Left renal pelvis (tissue), 4 donors: ENCODE measurements around the gene APBA1. TPM values are rescaled to one million over a fixed set of nuclear protein-coding genes. Genes with fewer than 3 reads are reported as not detected.
"Not testable (repeated sequence)": the region's sequence is repeated elsewhere in the genome, so short reads cannot be mapped to it uniquely, and the experiment has no call there.

Experiments
- DNase-seq, 4 donors: peaks; one replicate each; pipeline ENCODE4 v3.0.0-alpha.2; 2013; ENCODE audit warnings: low read depth in 4 of 4, low spot score in 3 of 4
- polyA plus RNA-seq, 4 donors: library from polyadenylated mRNA; unstranded; fragments of 120-200 nt; gene quantifications; one replicate each; pipeline ENCODE4 v1.2.1, GENCODE V29; 2013; ENCODE audit not compliant: insufficient read length in 4 of 4

APBA1 gene
- polyA plus RNA-seq, 4 donors = 13.5 to 19.9 (median 16.1) TPM

- DNase-seq = peak in 3 of 4 donors; percentile 24 to 48 (median 39)
These were observed 250.0 kb downstream of the APBA1 start for GRCh38 chr9:69421908-69422801.

GRCh38 chr9:69420611-69421270 lies 251.4 kb downstream of the APBA1 start:
- no peak for DNase-seq

GRCh38 chr9:69412741-69413150 lies 259.4 kb downstream of the APBA1 start:
- peak in 2 of 4 donors; percentile 34 to 41 for DNase-seq

DNA sequence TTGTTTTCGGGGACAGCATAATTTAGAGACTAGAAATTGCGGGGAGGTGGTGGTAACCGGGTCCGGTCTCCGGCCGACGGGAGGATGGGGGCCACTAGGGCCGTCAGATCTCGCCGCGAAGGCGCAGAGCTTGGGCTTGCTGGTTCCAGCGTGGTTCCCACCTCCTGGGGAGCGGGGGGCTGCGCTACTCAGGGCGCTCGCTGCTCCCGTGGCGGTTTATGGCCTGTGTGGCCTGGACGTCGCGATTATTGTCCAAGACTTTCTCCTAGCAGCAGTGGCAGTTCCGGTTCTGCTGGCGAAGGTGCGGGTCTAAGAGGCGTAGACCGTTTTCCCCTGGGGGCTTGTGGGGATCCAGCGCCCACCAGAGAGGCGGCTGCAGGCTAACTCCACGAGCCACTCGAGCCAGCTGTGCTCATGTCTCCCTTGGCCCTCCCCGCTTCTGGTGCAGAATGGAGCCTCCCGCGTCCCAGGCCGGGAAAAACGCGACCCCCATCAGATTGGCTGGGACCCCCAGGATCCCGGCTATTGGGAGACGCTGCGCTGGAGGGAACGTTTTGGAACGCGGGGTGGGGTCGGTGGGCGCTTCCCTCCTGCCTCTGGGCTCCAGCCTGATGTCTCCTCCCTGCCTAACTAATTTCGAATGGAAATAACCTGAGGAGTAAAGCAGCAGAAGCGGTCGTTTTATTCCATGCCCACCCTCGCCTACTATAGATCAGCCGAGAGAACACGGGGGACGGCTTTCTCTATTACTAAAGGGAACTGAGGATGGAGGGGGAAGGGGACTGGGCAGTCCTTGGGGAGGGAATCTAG lies 260.0 kb downstream of the APBA1 start:
- DNase-seq = no peak

GRCh38 chr9:69411246-69411645 lies 260.9 kb downstream of the APBA1 start:
- DNase-seq = no peak

GRCh38 chr9:69409936-69410335 lies 262.2 kb downstream of the APBA1 start:
- DNase-seq = not testable (repeated sequence)

DNA sequence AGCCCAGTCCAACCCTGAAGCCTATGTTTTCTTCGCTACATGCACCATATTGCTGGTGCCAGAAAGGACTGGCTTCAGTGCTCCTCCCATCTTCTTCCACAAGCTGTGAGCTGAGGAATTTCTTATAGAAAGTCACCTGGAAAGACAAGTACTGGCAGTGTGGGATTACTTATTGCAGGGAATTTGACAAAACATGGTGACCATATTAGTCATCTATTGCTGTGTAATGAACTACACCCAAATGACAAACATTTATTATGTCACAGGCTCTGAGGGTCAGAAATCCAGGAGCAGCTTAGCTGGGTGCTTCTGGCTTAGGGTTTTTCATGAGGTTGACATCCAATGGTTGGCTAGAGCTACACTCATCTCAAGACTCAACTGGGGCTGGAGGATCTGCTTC lies 271.7 kb downstream of the APBA1 start:
- DNase-seq = no peak

DNA sequence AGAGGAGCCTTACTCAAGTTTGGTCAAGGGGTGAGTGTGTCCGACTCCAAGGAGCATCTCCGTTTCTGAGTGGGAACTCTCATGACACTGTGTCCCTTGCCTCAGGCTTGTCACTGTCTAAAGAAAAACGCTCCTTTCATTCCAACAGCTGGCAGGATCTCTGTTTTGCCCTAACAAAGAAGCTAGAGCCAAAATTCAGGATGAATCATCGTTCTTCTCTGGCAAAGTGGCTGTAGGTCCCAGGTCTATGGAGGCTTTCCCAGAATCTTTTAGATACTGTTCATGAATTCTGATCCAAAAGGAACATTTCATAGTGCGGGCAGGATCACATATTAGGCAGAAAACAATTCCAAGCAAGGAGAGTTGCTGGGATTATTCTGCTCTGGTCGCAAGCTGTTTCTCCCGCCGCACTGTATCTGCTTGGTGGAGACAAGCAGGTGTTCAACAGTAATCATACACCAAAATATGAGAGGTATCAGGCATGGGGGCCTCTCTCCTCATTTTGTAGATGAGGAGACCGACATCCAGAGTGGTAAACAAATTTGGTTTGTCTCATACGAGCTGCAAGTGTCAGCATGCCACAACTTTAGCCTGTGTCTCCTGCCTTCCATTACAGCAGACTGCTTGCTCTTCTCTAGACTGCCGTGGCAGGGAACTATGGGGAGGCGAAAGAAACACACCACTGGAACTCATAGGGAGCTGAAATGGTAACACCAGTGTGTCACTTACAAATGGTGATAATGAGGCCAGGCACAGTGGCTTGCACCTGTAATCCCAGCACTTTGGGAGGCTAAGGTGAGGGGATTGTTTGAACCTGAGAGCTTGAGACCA lies 274.6 kb downstream of the APBA1 start:
- DNase-seq = no peak

- DNase-seq = no peak
These were observed 275.4 kb downstream of the APBA1 start for GRCh38 chr9:69396759-69397158.

DNA sequence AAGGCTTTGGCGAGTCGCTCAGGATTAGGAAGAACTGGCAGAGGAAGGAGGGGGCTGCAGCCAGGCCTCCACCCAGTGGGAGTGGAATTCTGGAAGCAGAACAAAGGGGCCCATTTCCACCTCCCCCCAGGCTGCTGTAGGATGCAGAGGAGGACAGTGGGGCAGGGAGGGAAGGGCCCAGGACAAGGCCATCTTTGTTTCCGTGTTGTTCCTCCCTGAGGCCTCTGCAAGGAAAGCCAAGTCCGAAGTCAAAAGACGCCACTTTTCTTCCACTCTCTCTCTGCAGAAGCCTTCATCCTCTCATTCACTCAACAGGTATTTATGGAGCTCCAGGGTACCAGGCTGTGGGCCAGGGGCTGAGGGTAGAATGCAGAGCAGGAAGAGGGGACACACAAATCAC lies 276.5 kb downstream of the APBA1 start:
- DNase-seq = no peak

- no peak for DNase-seq
These were observed 278.7 kb downstream of the APBA1 start for GRCh38 chr9:69393425-69393824.

- no peak for DNase-seq
These were observed 279.3 kb downstream of the APBA1 start for GRCh38 chr9:69392826-69393225.

DNA sequence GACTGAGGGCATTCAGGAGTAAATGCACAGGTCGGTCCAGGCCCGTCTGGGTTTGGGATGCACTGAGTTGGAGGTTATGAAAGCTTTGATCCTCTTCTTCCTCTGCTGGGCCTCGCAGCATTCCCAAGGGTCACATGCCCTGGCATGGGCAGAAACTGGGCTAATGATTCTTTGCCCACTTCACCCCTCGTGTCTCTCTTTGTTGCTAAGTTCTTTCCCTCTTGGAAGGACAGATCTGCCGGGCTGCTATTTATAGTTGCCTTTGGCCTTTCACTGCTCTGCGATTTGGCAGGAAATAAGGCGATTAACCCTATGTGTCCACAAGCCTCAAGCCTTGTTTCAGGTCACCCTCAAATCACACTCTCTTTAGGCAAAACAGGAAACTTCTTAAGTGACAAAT lies 280.2 kb downstream of the APBA1 start:
- no peak for DNase-seq

DNA sequence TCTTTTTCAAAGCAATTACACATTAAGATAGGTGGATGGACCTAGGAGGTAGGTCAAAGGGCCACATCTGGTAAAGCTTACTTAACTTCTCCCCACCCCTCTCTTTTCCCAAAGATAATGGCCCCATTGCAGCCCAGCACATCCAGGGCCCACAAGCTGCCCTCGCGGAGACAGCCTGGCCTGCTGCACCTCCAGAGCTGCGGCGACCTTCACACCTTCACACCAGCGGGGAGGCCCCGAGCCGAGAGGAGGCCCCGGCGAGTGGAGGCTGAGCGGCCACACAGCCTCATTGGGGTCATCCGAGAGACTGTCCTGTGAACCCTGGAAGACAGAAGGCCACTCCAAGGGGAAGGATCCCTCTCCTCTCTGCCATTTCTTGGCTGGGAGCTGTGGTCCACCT lies 280.7 kb downstream of the APBA1 start:
- DNase-seq = no peak

GRCh38 chr9:69389437-69389995 lies 282.7 kb downstream of the APBA1 start:
- DNase-seq = no peak

DNA sequence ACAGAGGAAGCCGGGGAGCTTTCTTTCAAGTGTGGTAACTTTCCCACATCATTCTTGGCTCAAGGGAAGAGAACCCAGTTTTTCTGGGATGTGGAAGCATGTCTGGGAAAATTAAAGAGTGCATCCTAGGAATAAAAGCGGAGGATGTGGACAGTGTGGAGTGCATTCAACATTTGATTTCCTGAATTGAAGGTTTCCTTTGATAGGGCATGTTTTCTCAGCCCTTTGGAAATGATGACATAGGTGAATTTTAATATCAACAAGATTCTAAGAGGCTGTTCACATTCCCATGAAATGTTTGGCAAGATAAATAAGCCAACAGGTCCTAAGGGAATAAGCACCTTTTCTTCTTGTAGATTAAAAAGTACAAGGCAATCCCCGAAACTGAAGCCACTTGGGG lies 283.6 kb downstream of the APBA1 start:
- DNase-seq = no peak

DNA sequence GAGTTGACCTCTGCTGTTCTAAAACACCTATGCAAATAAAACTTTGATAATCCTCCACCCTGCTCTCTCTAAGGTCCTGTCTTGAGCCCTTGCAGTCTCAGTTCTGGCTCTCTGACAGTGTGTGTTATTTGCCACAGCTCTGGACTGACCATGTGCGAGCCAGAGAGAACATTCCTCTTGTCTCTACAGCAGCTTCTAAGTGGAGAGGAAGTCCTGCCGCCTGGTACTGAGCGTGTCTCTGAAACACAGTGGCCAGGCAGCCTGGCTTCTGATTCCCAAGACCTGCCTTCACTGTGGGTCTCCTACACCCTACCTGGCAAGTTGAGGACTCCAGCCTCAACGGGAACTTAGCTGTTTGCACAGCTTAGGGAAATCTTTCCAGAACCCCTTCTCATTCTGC lies 285.5 kb downstream of the APBA1 start:
- DNase-seq = no peak

DNA sequence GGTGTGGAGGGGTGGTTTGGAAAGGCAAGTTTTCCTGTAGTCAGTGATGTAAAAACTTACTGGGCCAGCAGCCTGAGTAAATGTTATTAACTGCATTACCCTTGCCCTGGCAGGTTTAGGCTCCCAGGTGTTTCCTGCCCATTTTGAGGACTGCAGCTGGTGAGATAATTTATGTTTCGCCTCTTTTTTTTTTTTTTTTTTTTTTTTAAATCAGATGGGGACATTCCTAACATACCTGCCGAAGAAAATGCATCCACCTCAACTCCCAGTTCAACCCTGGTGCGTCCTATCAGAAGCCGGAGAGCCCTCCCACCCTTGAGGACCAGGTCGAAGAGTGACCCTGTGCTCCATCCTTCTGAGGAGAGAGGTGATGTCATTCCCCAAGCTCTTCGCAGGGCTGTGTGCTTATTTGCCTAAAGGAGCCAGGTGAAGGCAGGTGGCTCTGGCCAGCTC lies 286.6 kb downstream of the APBA1 start:
- peak in 1 of 4 donors; percentile 15 for DNase-seq

- DNase-seq = no peak
These were observed 290.0 kb downstream of the APBA1 start for GRCh38 chr9:69382135-69382534.

- no peak for DNase-seq
These were observed 291.4 kb downstream of the APBA1 start for GRCh38 chr9:69380811-69381210.
